GM23338 (cell line): ENCODE measurements around the gene CDIPT. TPM values are rescaled to one million over a fixed set of nuclear protein-coding genes. Genes with fewer than 3 reads are reported as not detected.

Experiments used
- ATAC-seq: fragments of 200-7000 bp; cut with Tn5 transposase; 3 replicates; pipeline ENCODE4 v1.9.1; 2020
- DNase-seq: peaks from one replicate; pipeline ENCODE4 v3.0.0-alpha.2; 2015; ENCODE audit warnings: low spot score
- H2AFZ ChIP-seq: fragments of 200-600 bp; sonication (generic); 2 replicates; pipeline ENCODE4 v1.8.0; 2016; ENCODE audit warnings: antibody characterized with exemption, mild to moderate bottlenecking, moderate library complexity
- H3F3A ChIP-seq: fragments of 200-600 bp; sonication (generic); replicated peaks from 2 replicates; pipeline ENCODE4 v1.8.0; 2017; ENCODE audit warnings: antibody characterized with exemption, mixed run types, low read depth
- H3K27ac ChIP-seq: fragments of 200-600 bp; sonication (generic); 2 replicates; pipeline ENCODE4 v1.6.1; 2016; ENCODE audit warnings: low read depth
- H3K27me3 ChIP-seq: fragments of 200-600 bp; sonication (generic); 2 replicates; pipeline ENCODE4 v1.8.0; 2016; ENCODE audit warnings: mild to moderate bottlenecking, mixed run types, moderate library complexity; ENCODE audit not compliant: insufficient read depth
- H3K36me3 ChIP-seq: fragments of 200-600 bp; sonication (generic); 2 replicates; pipeline ENCODE4 v1.8.0; 2016; ENCODE audit warnings: mild to moderate bottlenecking; ENCODE audit not compliant: insufficient read depth
- H3K4me1 ChIP-seq: fragments of 200-600 bp; sonication (generic); 2 replicates; pipeline ENCODE4 v1.8.0; 2016; ENCODE audit warnings: mild to moderate bottlenecking, moderate library complexity; ENCODE audit not compliant: insufficient read depth
- H3K4me2 ChIP-seq: fragments of 200-600 bp; sonication (generic); 2 replicates; pipeline ENCODE4 v1.7.1; 2017; ENCODE audit warnings: mixed run types
- H3K4me3 ChIP-seq: fragments of 200-600 bp; sonication (generic); 2 replicates; pipeline ENCODE4 v1.6.1; 2016; ENCODE audit warnings: mixed run types
- H3K79me2 ChIP-seq: fragments of 200-600 bp; sonication (generic); replicated peaks from 2 replicates; pipeline ENCODE4 v1.8.0; 2017; ENCODE audit warnings: mild to moderate bottlenecking; ENCODE audit not compliant: insufficient read depth
- H3K9me2 ChIP-seq: fragments of 200-600 bp; sonication (generic); 2 replicates; pipeline ENCODE4 v1.8.0; 2017; ENCODE audit not compliant: insufficient read depth
- H4K20me1 ChIP-seq: fragments of 200-600 bp; sonication (generic); replicated peaks from 2 replicates; pipeline ENCODE4 v1.8.0; 2017; ENCODE audit warnings: mild to moderate bottlenecking; ENCODE audit not compliant: insufficient read depth
- H3K27ac Mint-ChIP-seq: 2 replicates; pipeline ENCODE4 v1.8.0; 2020; ENCODE audit warnings: inconsistent platforms, mild to moderate bottlenecking, moderate library complexity, mixed read lengths
- H3K27me3 Mint-ChIP-seq: 3 replicates; pipeline ENCODE4 v1.8.0; 2022; ENCODE audit warnings: low read depth, mild to moderate bottlenecking, moderate library complexity, mixed read lengths, inconsistent platforms; ENCODE audit not compliant: insufficient read depth, poor library complexity
- H3K36me3 Mint-ChIP-seq: 3 replicates; pipeline ENCODE4 v1.8.0; 2021; ENCODE audit warnings: low read depth, mild to moderate bottlenecking, inconsistent platforms, moderate library complexity, mixed read lengths
- H3K4me1 Mint-ChIP-seq: 3 replicates; pipeline ENCODE4 v1.8.0; 2020; ENCODE audit warnings: mild to moderate bottlenecking, inconsistent platforms, mixed read lengths
- H3K4me3 Mint-ChIP-seq: 3 replicates; pipeline ENCODE4 v1.8.0; 2021; ENCODE audit warnings: moderate library complexity, mild to moderate bottlenecking, inconsistent platforms, mixed read lengths
- H3K9me3 Mint-ChIP-seq: 3 replicates; pipeline ENCODE4 v1.8.0; 2020; ENCODE audit warnings: moderate library complexity, mild to moderate bottlenecking, inconsistent platforms, mixed read lengths
- STAT1 ChIP-seq: IDR thresholded peaks from one replicate; pipeline ENCODE4 v1.6.1; 2016; ENCODE audit warnings: antibody characterized with exemption; ENCODE audit not compliant: unreplicated experiment
- ZNF331 ChIP-seq: fragments of 250-450 bp; sonication (Bioruptor Pico); IDR thresholded peaks from 2 replicates; pipeline ENCODE4 v1.5.0; 2020; ENCODE audit warnings: low read depth, mild to moderate bottlenecking, moderate library complexity
- polyA plus RNA-seq: library from polyadenylated mRNA; unstranded; fragments of >200 nt; fragmentation: Nextera tagmentation; extraction: Ambion mirVana; gene quantifications from 2 replicates; pipeline ENCODE4 v1.2.1, GENCODE V29; 2016
- total RNA-seq: library from RNA; depleted of rRNA; stranded (reverse); fragments of >200 nt; shearing (Covaris generic); gene quantifications from 2 replicates; pipeline ENCODE4 v1.2.3, GENCODE V29; 2014
- TF ChIP-seq, protein P1 (sequence below): fragments of 250-450 bp; sonication (Bioruptor Pico); IDR thresholded peaks from 2 replicates; pipeline ENCODE4 v1.5.0; 2020; ENCODE audit warnings: mild to moderate bottlenecking, moderate library complexity
- TF ChIP-seq, protein P2 (sequence below), 2 experiments: fragments of 200-600 bp in 1 of 2; sonication (generic) in 1 of 2; conservative IDR thresholded peaks; 2 replicates each; pipeline versions ENCODE4 v1.5.1 to v1.6.1; 2016 to 2017; ENCODE audit warnings: antibody characterized with exemption in 2 of 2, low read depth in 2 of 2, mild to moderate bottlenecking in 2 of 2, moderate library complexity in 1 of 2

The CDIPT gene
- total and polyA plus RNA-seq, 2 experiments from 2014 or later = 36.2 to 78.1 TPM

DNA sequence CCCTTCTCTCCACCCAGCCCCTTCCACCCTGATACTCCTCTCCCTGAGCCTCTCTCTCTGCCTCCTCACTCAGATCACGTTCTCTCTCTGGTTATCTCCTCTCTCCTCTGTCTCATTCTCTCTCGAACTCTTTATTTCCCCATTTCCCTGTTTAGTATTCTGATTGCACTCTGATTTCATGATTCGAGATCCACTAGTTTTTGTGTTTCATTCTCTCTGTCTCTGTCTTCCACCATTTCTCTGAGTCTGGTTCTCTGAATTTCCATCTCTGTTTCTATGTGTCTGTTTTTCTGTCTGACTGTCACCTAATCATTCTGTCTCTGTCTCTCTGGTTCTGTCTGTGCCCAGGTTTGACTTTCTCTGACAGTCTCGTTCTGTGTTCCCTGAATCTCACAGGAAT is 34.3 kb upstream of the CDIPT start (continued):
- TF ChIP-seq, protein P1, sequence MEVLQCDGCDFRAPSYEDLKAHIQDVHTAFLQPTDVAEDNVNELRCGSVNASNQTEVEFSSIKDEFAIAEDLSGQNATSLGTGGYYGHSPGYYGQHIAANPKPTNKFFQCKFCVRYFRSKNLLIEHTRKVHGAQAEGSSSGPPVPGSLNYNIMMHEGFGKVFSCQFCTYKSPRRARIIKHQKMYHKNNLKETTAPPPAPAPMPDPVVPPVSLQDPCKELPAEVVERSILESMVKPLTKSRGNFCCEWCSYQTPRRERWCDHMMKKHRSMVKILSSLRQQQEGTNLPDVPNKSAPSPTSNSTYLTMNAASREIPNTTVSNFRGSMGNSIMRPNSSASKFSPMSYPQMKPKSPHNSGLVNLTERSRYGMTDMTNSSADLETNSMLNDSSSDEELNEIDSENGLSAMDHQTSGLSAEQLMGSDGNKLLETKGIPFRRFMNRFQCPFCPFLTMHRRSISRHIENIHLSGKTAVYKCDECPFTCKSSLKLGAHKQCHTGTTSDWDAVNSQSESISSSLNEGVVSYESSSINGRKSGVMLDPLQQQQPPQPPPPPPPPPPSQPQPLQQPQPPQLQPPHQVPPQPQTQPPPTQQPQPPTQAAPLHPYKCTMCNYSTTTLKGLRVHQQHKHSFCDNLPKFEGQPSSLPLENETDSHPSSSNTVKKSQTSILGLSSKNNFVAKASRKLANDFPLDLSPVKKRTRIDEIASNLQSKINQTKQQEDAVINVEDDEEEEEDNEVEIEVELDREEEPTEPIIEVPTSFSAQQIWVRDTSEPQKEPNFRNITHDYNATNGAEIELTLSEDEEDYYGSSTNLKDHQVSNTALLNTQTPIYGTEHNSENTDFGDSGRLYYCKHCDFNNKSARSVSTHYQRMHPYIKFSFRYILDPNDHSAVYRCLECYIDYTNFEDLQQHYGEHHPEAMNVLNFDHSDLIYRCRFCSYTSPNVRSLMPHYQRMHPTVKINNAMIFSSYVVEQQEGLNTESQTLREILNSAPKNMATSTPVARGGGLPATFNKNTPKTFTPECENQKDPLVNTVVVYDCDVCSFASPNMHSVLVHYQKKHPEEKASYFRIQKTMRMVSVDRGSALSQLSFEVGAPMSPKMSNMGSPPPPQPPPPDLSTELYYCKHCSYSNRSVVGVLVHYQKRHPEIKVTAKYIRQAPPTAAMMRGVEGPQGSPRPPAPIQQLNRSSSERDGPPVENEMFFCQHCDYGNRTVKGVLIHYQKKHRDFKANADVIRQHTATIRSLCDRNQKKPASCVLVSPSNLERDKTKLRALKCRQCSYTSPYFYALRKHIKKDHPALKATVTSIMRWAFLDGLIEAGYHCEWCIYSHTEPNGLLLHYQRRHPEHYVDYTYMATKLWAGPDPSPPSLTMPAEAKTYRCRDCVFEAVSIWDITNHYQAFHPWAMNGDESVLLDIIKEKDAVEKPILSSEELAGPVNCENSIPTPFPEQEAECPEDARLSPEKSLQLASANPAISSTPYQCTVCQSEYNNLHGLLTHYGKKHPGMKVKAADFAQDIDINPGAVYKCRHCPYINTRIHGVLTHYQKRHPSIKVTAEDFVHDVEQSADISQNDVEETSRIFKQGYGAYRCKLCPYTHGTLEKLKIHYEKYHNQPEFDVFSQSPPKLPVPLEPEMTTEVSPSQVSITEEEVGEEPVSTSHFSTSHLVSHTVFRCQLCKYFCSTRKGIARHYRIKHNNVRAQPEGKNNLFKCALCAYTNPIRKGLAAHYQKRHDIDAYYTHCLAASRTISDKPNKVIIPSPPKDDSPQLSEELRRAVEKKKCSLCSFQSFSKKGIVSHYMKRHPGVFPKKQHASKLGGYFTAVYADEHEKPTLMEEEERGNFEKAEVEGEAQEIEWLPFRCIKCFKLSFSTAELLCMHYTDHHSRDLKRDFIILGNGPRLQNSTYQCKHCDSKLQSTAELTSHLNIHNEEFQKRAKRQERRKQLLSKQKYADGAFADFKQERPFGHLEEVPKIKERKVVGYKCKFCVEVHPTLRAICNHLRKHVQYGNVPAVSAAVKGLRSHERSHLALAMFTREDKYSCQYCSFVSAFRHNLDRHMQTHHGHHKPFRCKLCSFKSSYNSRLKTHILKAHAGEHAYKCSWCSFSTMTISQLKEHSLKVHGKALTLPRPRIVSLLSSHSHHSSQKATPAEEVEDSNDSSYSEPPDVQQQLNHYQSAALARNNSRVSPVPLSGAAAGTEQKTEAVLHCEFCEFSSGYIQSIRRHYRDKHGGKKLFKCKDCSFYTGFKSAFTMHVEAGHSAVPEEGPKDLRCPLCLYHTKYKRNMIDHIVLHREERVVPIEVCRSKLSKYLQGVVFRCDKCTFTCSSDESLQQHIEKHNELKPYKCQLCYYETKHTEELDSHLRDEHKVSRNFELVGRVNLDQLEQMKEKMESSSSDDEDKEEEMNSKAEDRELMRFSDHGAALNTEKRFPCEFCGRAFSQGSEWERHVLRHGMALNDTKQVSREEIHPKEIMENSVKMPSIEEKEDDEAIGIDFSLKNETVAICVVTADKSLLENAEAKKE (CRISPR knock-in tag) = no peak
- TF ChIP-seq ZNF331 (CRISPR knock-in tag) = no peak
- TF ChIP-seq STAT1 = no peak

DNA sequence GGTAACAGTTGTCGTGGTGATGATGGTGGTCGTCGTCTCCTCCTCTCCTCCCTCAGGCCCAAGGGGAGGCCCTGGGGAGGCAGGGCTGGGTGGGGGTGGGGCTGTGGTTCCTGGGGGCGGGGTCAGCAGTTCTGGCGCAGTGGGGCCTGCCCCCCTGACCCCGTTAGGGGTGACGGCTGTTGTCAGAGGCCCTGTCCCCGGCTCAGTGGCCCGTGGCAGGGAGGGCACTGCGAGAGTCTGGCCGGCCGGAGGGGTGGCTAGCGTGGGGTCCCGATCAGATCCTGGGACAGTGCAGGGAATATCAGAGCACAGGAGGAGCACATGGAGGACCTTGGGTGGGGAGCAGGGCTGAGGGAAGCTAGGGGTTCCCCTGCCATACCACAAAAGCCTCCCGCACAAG is 33.8 kb upstream of the CDIPT start:
- H3K9me3 Mint-ChIP-seq = no peaks in the 10 kb centered on the region
- Histone ChIP-seq H2AFZ (no peak overlapping the region), H3K27ac (no peak overlapping the region), H3F3A (0 out of 2 replicates have a peak, but pooled peaks cover 6% of the 10 kb centered on the region), H3K4me2 (no peak overlapping the region), H3K9me2 (no peaks in the 10 kb centered on the region), H4K20me1 (no peaks in the 10 kb centered on the region), H3K4me1 (peaks cover 18% of the 10 kb centered on the region), H3K27me3 (no peaks in the 10 kb centered on the region), H3K4me3 (no peak overlapping the region), H3K36me3 (no peaks in the 10 kb centered on the region), H3K79me2 (peaks cover under 1% of the 10 kb centered on the region; the same call in 1 of the 2 replicates)
- H3K36me3 Mint-ChIP-seq = peaks cover 6% of the 10 kb centered on the region
- H3K4me1 Mint-ChIP-seq = peaks cover 24% of the 10 kb centered on the region
- no peak for ATAC-seq
- H3K27me3 Mint-ChIP-seq = peaks cover 9% of the 10 kb centered on the region
- TF ChIP-seq, protein P2, sequence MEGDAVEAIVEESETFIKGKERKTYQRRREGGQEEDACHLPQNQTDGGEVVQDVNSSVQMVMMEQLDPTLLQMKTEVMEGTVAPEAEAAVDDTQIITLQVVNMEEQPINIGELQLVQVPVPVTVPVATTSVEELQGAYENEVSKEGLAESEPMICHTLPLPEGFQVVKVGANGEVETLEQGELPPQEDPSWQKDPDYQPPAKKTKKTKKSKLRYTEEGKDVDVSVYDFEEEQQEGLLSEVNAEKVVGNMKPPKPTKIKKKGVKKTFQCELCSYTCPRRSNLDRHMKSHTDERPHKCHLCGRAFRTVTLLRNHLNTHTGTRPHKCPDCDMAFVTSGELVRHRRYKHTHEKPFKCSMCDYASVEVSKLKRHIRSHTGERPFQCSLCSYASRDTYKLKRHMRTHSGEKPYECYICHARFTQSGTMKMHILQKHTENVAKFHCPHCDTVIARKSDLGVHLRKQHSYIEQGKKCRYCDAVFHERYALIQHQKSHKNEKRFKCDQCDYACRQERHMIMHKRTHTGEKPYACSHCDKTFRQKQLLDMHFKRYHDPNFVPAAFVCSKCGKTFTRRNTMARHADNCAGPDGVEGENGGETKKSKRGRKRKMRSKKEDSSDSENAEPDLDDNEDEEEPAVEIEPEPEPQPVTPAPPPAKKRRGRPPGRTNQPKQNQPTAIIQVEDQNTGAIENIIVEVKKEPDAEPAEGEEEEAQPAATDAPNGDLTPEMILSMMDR (conservative IDR thresholded peaks at IDR 0.05; ENCODE audit: low read depth in 2 of 2) = no peak
- no peak overlapping the region for H3K27ac Mint-ChIP-seq
- no peak overlapping the region for H3K4me3 Mint-ChIP-seq
- no peak for DNase-seq
